ENCODE data around the gene ACTL7B.

GRCh38 chr9:108869092-108869725 lies 13.4 kb upstream of the ACTL7B start:
- TF ChIP-seq POLR2A (IDR thresholded peaks at IDR 0.05; ENCODE audit: low read length) (no peak), GATA1 (IDR thresholded peaks at IDR 0.05; ENCODE audit: low read depth, low read length) (no peak)

All from erythroblast (primary cell).